Measurements from ENCODE around the gene CXCL5. TPM values are rescaled to one million over a fixed set of nuclear protein-coding genes. Genes with fewer than 3 reads are reported as not detected.
"Not testable (repeated sequence)": the region's sequence is repeated elsewhere in the genome, so short reads cannot be mapped to it uniquely, and the experiment has no call there.

Gene CXCL5
- total and polyA plus RNA-seq, 8 donors, result 1.3 to 40.1 (median 13.1) TPM; not detected in 2

- H3K27ac ChIP-seq, result no peak within 1 kb of the TSS
- intact Hi-C loops (cut with DNase I; ENCODE audit: low total_unique reads), result no loop called here
- H3K9me3 ChIP-seq, result no peaks in the 10 kb centered on the region
- no peak within 1 kb of the TSS for H3K4me3 ChIP-seq
- no peak for DNase-seq
- peaks cover 0 to 15% (median 0%) of the 10 kb centered on the region in 4 donors for H3K4me1 ChIP-seq
- no peak for TF ChIP-seq EP300 (IDR thresholded peaks at IDR 0.05)
- TF ChIP-seq POLR2A (IDR thresholded peaks at IDR 0.05), result no peak
- no peak for TF ChIP-seq POLR2AphosphoS5 (IDR thresholded peaks at IDR 0.05)
- TF ChIP-seq CTCF (IDR thresholded peaks at IDR 0.05), result no peak
- 62 to 73% (median 65%) methylated on average over 2 of the region's 2 CpGs for WGBS, 5 donors
- no peaks in the 10 kb centered on the region for H3K27me3 ChIP-seq
- H3K36me3 ChIP-seq, result no peaks in the 10 kb centered on the region
Observed at GRCh38 chr4:73988061-73988460, 10.4 kb downstream of the CXCL5 start, which contains the start of gene PPBP. Gene PPBP, minus strand, starts transcription at chr4:73988190. Its CDS starts 87 bp downstream, at chr4:73988103.

GRCh38 chr4:73985528-73985852, 13.0 kb downstream of the CXCL5 start:
- no peak for DNase-seq
- 58 to 80% (median 74%) methylated on average over 1 of the region's 1 CpG for WGBS, 5 donors

GRCh38 chr4:73984736-73985527, 13.5 kb downstream of the CXCL5 start:
- 84 to 92% (median 86%) methylated on average over 4 of the region's 4 CpGs for WGBS, 5 donors
- DNase-seq, result no peak
- no peak for TF ChIP-seq EP300 (IDR thresholded peaks at IDR 0.05)
- TF ChIP-seq POLR2A (IDR thresholded peaks at IDR 0.05), result no peak
- no peak for TF ChIP-seq POLR2AphosphoS5 (IDR thresholded peaks at IDR 0.05)
- TF ChIP-seq CTCF (IDR thresholded peaks at IDR 0.05), result no peak

More at GRCh38 chr4:73985528-73985852, 13.0 kb downstream of the CXCL5 start:
- no peak overlapping the region for H3K27ac ChIP-seq
- intact Hi-C loops (cut with DNase I; ENCODE audit: low total_unique reads), result no loop called here
- peaks cover 0 to 23% (median 4%) of the 10 kb centered on the region in 4 donors for H3K4me1 ChIP-seq
- H3K36me3 ChIP-seq, result no peaks in the 10 kb centered on the region
- H3K27me3 ChIP-seq, result peaks cover 0 to 12% (median 3%) of the 10 kb centered on the region in 3 donors
- no peaks in the 10 kb centered on the region for H3K9me3 ChIP-seq
- no peak overlapping the region for H3K4me3 ChIP-seq
- TF ChIP-seq POLR2AphosphoS5 (IDR thresholded peaks at IDR 0.05), result no peak
- no peak for TF ChIP-seq POLR2A (IDR thresholded peaks at IDR 0.05)
- no peak for TF ChIP-seq EP300 (IDR thresholded peaks at IDR 0.05)
- no peak for TF ChIP-seq CTCF (IDR thresholded peaks at IDR 0.05)

GRCh38 chr4:73981175-73981574, 17.3 kb downstream of the CXCL5 start:
- H3K4me3 ChIP-seq; H3K27ac ChIP-seq; intact Hi-C loops (cut with DNase I; ENCODE audit: low total_unique reads); H3K9me3 ChIP-seq; H3K4me1 ChIP-seq; DNase-seq; H3K36me3 ChIP-seq: not testable (repeated sequence)
- 79 to 89% (median 85%) methylated on average over 7 of the region's 7 CpGs for WGBS, 5 donors
- H3K27me3 ChIP-seq, result peaks cover 0 to 12% (median 3%) of the 10 kb centered on the region in 3 donors

More at GRCh38 chr4:73984736-73985527, 13.5 kb downstream of the CXCL5 start:
- intact Hi-C loops (cut with DNase I; ENCODE audit: low total_unique reads), result no loop called here
- H3K27me3 ChIP-seq, result peaks cover 0 to 12% (median 3%) of the 10 kb centered on the region in 3 donors
- H3K9me3 ChIP-seq, result no peaks in the 10 kb centered on the region
- no peak overlapping the region for H3K27ac ChIP-seq
- H3K36me3 ChIP-seq, result no peaks in the 10 kb centered on the region
- H3K4me3 ChIP-seq, result no peak overlapping the region
- H3K4me1 ChIP-seq, result peaks cover 0 to 23% (median 4%) of the 10 kb centered on the region in 4 donors
